ENCODE data around the gene CYBRD1.
"Not testable (repeated sequence)": the region's sequence is repeated elsewhere in the genome, so short reads cannot be mapped to it uniquely, and the experiment has no call there.

CYBRD1 gene

DNA sequence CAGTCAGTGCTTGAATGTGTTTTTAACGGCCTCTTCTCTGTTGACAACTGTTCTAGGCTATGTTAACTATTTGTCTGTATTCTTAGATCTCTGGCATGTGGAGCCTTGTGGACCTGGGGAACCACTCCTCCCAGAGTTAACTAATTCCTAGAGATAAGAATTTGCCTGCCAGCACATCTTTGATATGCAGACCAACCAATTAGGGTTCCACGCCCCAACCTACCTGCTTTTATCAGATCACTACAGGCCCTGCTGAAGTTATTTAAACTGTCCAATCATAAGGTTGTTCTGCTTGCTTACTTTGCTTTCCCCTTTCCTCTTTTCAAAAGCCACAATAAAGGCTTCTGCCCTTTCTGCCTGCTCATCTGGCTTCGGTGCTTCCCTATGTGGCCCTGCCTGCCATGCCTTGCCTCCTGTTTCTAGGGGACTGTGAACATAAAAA lies 8.5 kb upstream of the CYBRD1 start:
- in situ Hi-C loops (cut with MboI; ENCODE audit: low pct_unique_long_range_greater_than_20kb, low sequenced_read_pairs), result no loop called here
- peak; percentile 74 for DNase-seq

DNA sequence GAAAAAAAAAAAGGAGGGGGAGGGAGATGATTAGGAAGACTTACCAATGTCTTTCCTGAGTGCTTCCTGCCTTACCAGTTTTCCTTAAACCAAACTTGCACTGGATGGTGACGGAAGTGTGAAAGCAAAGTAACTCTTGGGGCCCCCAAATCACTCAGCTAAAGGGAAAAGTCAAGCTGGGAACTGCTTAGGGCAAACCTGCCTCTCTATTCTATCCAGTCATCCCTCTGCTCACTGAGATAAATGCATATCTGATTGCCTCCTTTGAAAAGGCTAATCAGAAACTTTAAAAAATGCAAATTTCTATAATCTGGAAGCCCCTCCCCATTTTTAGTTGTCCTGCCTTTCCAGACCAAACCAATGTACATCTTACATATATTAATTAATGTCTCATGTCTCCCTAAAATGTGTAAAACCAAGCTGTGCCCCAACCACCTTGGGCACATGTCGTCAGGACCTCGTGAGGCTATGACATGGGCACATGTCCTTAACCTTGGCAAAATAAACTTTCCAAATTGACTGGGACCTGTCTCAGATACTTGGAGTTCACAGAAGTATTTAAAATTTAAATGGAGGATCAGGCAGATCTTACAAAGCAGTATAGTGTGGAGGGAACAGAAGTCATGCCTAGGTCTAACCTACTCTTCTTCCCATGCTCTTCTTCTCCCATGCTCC lies 7.2 kb upstream of the CYBRD1 start:
- DNase-seq, result no peak
- in situ Hi-C loops (cut with MboI; ENCODE audit: low pct_unique_long_range_greater_than_20kb, low sequenced_read_pairs), result no loop called here

DNA sequence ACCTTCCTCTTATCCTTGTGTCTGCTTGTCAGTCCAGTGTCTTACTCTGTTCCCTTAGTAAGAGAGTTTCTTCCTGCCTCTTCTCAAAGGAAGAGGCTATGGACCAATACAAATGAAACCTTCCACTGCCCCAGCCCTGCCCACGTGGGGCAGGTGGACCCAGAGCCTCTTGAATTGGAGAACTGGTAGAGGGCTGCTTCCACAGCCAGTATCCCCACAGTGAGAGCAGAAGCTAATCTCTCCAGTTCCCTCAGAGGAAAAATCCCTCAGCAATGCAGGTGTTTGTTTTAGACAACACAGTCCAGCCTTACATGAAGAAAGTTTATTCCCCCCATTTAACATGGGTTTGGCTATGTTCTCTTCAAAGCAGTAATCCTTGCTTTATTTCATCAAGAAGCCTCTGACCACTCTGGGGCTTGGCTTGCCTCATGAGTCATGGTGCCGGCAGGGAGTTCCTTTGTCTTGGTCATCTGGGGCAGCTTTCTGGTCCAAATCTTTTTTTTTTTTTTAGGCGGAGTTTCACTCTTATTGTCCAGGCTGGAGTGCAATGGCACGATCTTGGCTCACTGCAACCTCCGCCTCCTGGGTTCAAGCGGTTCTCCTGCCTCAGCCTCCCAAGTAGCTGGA lies 6.5 kb upstream of the CYBRD1 start:
- in situ Hi-C loops (cut with MboI; ENCODE audit: low pct_unique_long_range_greater_than_20kb, low sequenced_read_pairs), result no loop called here
- DNase-seq, result no peak

DNA sequence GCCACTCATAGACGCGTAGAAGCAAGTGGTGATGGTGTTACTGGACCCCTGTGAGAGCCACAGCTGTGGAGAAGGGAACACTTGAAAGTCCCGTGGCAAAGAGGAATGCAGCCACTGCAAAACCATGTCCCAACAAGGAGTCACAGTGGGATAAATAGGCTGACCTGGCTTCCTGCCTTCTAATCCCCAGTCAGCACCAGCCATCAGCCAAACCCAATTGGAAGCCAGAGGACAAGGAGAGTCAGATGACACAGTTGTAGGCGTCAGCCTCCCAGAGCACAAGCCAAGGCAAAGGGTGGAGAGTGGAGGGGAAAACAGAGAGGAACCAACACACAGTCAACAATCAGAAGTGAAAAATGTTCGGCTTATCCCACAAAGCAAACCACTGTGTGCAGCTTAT lies 5.5 kb upstream of the CYBRD1 start:
- in situ Hi-C loops (cut with MboI; ENCODE audit: low pct_unique_long_range_greater_than_20kb, low sequenced_read_pairs), result no loop called here
- DNase-seq, result no peak

DNA sequence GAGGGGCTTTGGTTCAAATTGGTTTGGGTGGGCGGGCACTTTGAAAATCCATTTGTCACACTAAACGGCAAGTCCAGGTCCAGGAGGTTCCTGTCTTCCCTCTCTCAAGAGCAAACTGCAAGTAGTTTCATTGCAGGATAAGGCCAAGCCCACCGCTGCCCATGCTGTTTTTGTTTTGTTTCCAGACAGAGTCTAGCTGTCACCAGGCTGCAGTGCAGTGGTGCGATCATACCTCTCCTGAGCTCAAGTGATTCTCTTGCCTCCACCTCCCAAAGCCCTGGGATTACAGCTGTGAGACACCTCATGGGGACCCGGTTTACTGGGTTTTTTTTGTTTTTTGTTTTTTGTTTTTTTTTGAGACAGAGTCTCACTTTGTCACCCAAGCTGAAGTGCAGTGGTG lies 1.8 kb upstream of the CYBRD1 start:
- DNase-seq, result no peak
- in situ Hi-C loops (cut with MboI; ENCODE audit: low pct_unique_long_range_greater_than_20kb, low sequenced_read_pairs), result no loop called here

DNA sequence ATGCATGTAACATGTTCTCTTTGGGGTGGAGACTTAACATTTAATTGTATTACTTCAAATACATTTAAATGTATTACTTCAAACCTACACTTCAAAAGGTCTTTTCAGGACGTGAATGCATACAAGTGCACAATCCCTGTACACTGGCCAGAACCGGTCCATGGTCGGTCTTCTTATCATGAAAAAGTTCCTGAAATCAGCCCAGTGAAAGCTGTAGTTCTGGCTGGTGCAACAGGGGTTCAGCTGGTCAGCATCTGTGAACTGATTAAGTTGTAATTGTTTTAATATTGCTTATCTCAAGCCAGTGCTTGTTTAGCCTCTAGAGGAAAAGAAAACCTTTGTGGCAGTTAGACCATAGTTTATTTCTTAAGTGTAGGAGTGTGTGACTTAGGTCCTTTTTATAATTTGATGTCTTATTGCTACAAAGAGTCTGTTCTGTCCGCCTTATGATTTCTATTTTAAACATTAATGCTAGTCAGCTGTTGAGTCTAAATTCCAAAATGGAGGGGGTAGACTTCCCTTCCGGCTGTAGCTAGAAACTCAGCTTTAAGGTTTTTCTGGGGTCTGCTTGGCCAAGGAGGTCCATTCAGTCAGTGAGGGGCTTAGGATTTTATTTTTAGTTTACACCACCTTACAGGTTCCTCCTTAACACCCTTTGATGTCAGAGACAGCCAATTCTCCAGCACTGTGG lies 768 bp upstream of the CYBRD1 start:
- in situ Hi-C loops (cut with MboI; ENCODE audit: low pct_unique_long_range_greater_than_20kb, low sequenced_read_pairs), result no loop called here
- DNase-seq, result no peak

DNA sequence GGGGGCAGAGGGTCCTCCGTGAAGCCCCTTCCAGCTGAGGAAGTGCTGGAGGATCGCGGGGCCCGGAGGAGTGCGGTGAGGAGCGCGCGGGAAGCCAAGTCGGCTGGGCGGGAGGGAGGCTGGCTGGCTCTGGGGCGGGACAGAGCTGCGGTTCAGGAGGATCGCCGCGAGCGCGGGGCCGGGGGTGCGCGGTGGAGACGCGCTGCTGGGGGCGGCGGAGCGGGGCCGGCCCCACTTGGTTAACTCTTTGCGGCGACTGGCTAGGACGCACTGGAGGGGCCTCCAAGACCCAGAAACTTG lies 464 bp downstream of the CYBRD1 start:
- in situ Hi-C loops (cut with MboI; ENCODE audit: low pct_unique_long_range_greater_than_20kb, low sequenced_read_pairs), result no loop called here
- DNase-seq, result no peak

DNA sequence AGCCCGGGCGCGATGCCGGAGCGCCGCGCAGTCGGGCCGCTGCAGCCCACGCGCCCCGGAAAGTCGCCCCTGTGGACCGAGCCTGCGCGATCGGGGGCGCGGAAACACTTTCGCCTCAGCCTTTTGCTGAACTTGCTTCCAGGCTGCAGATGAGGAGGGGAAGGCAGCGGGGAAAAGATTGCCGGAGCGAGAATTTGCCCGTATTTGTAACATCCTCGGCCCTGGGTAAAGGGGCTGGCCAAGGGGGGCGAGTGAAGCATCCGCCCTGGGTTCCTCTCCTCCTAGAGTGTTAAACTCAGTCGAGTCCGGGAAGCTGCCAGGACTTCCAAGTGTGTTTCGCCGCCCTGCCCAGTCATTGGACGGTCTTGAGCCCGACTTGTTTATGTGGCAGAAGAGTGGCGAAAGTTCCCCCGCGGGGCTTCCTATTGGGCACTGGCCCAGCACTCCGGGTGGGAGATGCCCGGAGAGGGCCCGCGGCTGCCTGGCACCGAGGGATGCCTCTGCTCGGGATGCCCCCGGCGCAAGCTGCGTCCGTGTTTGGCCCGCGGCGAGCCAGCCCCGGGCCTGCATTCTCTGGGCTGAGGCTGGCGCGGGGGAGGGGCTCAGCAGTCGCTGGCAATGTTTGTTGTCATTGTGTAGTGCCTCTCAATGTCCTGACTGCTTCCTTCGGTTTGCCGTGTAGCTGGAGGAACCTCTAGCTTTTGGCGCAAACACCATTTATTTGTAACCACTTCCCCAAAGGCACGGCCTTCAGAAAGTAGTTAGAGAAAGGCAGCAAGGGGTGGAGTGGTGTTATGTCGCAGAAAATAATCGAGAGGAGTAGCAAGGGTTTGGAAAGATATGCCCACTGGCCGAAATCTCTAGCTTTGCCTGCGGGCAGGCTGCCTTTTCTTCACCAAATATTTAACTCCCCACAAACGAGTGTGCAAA lies 1.1 kb downstream of the CYBRD1 start:
- in situ Hi-C loops (cut with MboI; ENCODE audit: low pct_unique_long_range_greater_than_20kb, low sequenced_read_pairs), result no loop called here
- DNase-seq, result peak; percentile 92

DNA sequence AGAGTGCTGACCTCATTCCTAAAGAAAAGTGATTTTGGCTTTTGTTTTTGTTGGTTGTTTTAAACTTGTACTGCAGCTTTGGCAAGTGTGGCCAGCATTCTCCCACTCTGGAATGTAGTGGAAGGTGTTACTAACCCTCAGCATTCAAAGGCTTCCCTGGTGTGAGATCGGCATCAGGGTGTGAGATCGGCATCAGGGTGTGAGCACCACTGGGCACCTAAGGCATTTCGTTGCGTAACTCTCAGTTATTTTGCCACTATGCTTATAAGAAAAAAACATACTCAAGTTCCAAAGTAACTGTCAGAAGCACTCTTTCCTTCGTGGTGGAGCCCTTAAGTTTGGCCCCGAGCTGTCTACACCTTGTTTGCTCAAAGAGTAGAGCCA lies 1.7 kb downstream of the CYBRD1 start:
- DNase-seq, result no peak
- in situ Hi-C loops (cut with MboI; ENCODE audit: low pct_unique_long_range_greater_than_20kb, low sequenced_read_pairs), result no loop called here

DNA sequence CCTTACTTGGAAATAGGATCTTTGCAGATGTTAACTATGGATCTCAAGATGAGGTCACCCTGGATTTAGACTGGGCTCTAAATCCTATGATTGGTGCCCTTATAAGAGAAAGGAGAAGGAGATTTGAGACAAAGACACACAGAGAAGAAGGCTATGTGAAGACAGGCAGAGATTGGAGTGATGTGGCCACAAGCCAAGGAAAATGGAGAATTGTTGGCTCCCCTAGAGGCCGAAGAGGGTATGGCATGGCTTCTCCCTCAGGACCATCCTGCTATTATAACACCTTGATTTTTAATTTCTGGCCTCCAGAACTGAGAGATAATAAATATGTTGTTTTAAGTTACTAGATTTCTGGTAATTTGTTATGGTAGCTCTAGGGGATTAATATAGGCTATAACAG lies 7.6 kb downstream of the CYBRD1 start:
- in situ Hi-C loops (cut with MboI; ENCODE audit: low pct_unique_long_range_greater_than_20kb, low sequenced_read_pairs), result no loop called here
- DNase-seq, result peak; percentile 51

DNA sequence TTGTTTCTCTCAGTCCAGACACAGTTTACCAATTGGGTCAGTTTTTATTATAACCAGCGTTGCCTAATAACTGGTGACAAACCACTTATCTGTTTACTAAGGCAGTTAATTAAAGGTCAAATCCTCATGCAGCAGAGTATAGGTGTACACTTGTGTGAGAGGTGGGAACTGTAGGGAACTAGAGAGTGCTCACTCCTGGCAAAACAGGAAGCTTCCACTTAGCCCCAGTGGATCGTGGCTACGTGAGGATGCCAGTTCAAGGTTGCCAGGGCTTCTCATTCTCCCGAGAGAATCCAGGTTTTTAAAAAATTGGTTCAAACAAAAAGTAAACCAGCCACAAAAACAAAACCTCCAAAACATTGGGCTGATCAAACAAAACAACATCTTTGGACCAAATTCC lies 8.1 kb downstream of the CYBRD1 start:
- in situ Hi-C loops (cut with MboI; ENCODE audit: low pct_unique_long_range_greater_than_20kb, low sequenced_read_pairs), result no loop called here
- DNase-seq, result peak; percentile 33

DNA sequence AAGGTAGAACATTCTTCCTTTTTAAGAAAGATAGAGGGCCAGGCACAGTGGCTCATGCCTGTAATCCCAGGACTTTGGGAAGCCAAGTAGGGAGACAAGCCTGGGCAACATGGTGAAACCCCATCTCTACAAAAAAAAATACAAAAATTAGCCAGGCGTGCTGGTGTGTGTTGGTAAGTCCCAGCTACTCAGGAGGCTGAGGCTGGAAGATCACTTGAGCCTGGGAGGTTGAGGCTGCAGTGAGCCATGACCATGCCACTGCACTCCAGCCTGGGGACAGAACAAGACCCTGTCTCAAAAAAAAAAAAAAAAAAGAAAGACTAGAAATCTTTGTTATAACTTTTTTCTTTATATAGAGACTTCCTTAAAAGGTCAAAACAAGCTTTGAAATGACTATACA lies 8.6 kb downstream of the CYBRD1 start:
- DNase-seq; in situ Hi-C loops (cut with MboI; ENCODE audit: low pct_unique_long_range_greater_than_20kb, low sequenced_read_pairs): not testable (repeated sequence)

DNA sequence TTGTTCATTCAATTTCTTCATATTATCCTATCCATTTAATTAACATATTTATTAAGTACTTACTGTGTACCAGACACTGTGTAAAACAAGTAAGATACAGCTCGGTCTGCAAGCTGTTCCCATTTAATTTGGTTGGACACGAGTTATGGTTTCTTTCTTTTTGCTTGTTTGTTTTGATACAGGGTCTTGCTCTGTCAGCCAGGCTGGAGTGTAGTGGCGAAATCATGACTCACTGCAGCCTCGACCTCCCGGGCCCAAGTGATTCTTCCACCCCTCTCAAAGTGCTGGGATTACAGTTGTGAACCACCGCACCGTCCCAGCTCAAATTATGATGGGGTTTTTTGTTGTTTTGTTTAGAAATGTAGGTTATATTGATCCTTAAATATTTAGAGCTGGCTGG lies 9.0 kb downstream of the CYBRD1 start:
- peak; percentile 46 for DNase-seq
- in situ Hi-C loops (cut with MboI; ENCODE audit: low pct_unique_long_range_greater_than_20kb, low sequenced_read_pairs), result no loop called here

DNA sequence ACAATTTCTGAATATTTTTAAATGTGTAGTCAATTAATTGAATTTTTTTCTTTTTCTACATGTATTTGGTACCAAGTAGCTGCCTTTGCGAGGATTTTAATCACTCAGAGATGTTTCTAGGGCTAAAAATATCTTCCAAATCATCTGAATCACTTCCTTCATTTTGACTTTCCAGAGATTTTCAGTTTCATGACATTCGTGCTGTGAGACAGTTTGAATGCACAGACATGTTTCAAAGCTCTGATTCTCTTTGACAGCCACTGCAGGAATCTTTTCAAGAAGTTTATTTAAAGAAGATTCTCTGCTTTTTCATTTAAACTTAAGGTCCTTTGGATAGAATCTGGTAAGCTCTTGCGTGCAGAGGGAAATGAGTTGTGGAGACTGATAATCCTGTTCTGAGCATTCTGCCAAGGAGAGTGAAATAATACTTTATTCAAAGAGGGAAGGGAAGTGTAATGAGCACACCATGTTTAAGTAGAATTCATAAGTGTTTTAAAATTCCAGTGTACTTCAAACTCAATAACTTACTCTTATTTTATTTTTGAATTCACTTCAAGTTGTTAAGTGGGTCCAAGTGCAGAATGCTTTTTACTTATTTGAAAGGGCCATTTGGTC lies 9.7 kb downstream of the CYBRD1 start:
- DNase-seq, result no peak
- in situ Hi-C loops (cut with MboI; ENCODE audit: low pct_unique_long_range_greater_than_20kb, low sequenced_read_pairs), result no loop called here

DNA sequence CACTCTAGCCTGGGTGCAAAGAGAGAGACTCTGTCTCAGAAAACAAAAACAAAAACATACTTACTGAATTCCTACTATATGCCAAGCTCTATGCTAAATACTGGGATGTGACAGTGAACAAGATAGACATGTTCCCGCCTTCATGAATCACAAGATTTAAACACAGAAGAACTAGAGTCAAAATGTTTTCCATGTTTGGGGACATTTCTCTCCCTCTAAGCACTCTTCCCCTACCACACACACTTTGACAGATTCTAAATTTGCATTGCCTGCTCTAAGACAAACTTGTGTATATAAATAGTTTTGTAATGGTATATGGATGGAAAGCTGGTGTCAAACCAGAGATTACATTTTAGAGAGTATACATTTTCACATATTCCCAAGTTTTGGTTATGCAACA lies 11.1 kb downstream of the CYBRD1 start:
- in situ Hi-C loops (cut with MboI; ENCODE audit: low pct_unique_long_range_greater_than_20kb, low sequenced_read_pairs), result no loop called here
- no peak for DNase-seq

DNA sequence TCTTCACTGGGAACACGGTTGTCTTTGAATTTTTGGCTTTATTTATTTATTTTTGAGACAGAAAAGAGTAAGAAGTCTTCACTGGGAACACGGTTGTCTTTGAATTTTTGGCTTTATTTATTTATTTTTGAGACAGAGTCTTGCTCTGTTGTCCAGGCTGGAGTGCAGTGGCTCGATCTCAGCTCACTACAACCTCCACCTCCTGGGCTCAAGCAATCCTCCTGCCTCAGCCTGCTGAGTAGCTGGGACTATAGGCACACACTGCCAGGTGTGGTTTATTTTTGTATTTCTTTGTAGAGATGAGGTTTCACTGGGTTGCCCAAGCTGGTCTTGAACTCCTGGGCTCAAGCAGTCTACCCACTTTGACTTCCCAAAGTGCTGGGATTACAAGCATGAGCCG lies 13.3 kb downstream of the CYBRD1 start:
- DNase-seq; in situ Hi-C loops (cut with MboI; ENCODE audit: low pct_unique_long_range_greater_than_20kb, low sequenced_read_pairs): not testable (repeated sequence)

DNA sequence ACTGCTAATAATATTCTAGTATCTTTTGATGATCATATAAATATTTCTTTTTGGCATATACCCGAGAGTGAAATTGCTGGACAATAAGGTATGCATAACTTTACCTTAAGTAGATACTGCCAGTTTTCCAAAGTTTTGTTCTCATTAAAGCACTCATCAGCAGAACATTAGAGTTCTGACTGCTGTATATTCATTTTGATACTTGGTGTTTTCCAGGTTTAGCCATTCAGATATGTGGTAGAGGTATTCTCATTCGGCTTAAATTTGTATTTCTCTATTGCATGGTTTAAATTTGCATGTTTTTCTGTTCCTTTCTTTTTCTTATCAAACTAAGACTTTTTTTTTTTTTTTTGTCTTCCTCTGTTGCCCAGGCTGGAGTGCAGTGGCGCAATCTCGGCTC lies 18.2 kb downstream of the CYBRD1 start:
- in situ Hi-C loops (cut with MboI; ENCODE audit: low pct_unique_long_range_greater_than_20kb, low sequenced_read_pairs), result no loop called here
- no peak for DNase-seq

DNA sequence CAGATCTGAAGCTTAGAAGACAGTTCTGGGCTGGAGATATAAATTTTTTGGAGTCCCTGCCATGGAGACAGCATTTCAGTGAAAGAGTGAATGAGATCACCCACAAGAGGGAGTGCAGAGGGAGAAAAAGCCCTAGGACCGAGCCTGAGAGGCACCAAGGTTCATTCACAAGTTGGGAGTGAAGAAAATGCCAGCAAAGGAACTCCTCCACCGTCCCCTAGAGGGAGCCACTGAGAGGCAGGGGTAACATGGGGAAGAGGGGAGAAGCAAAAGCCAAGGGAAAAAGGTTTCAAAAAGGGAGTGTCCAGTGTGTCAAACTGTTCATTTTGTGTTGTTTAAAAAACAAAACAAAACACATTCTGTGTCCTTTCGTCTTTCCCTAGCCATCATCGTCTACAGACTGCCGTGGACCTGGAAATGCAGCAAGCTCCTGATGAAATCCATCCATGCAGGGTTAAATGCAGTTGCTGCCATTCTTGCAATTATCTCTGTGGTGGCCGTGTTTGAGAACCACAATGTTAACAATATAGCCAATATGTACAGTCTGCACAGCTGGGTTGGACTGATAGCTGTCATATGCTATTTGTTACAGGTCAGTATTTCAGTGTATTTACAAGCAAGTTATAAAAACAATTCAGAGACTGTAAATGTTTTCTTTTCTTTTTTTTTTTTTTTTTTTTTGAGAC lies 19.1 kb downstream of the CYBRD1 start:
- in situ Hi-C loops (cut with MboI; ENCODE audit: low pct_unique_long_range_greater_than_20kb, low sequenced_read_pairs), result no loop called here
- DNase-seq, result peak; percentile 63

DNA sequence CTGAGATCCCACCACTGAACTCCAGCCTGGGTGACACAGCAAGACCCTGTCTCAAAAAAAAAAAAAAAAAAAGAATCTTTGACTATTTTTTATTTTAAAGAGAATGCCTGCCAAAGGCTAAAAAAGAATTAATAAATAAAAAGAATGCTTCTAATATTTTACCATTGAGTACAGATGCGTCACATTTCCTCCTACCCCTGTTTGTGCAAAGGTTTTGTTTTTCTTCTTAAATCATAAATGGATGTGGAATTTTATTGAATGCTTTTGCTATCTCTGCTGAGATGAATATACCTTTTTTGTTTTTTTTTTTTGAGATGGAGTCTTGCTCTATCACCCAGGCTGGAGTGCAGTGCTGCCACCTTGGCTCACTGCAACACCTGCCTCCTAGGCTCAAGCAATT lies 22.8 kb downstream of the CYBRD1 start:
- DNase-seq, result no peak
- in situ Hi-C loops (cut with MboI; ENCODE audit: low pct_unique_long_range_greater_than_20kb, low sequenced_read_pairs), result no loop called here
